GM18505 (cell line): ENCODE results near the gene SREBF2.

Source experiments
- ATAC-seq: cut with Tn5 transposase; IDR thresholded peaks from one replicate; pipeline ENCODE4 v1.9.1; 2021; ENCODE audit not compliant: unreplicated experiment
- POLR2A ChIP-seq: IDR thresholded peaks from 4 replicates; pipeline ENCODE4 v1.6.1; 2011; ENCODE audit warnings: borderline replicate concordance; ENCODE audit not compliant: insufficient read depth, insufficient read length; ENCODE audit errors: extremely low read depth

The SREBF2 gene

DNA sequence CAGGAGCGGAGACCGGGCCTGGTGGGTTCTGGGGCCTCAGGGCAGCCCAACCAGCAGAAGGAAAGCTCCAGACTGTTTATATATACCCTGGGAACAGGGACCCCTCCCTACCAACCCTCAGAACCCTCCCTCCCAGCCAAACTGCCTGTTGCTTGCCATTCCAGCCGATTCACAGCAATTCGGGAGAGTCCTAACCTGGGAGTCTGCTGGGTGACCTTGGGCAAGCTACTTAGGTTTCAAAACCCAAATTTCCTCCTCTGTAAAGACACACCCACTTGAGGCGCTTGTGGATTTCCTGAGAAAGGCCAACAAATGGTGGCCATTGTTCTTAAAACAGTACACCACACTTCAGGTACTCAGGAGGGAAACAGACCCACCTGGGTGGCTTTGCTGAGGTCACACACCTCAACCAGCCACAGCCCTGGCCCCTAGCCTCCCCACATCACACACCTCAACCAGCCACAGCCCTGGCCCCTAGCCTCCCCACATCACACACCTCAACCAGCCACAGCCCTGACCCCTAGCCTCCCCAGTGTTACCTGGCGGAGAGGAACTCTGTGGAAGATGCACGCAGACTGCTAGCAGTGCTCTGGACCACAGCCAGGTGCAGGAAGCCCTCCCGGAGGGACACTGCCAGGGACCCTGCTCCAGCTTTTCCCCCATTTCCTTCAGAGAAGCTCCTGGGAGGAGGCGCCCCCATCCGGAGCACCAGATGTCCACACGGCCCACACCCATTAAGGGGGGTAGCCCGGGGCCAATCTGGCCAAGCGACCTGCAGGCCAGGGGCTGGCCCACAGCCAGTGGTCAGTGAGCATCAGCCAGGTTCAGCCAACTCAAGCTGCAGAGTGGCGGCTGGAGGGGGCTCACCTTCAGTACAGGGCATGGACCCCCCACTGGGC lies 75.8 kb downstream of the SREBF2 start:
- TF ChIP-seq POLR2A = no peak
- no peak for ATAC-seq

DNA sequence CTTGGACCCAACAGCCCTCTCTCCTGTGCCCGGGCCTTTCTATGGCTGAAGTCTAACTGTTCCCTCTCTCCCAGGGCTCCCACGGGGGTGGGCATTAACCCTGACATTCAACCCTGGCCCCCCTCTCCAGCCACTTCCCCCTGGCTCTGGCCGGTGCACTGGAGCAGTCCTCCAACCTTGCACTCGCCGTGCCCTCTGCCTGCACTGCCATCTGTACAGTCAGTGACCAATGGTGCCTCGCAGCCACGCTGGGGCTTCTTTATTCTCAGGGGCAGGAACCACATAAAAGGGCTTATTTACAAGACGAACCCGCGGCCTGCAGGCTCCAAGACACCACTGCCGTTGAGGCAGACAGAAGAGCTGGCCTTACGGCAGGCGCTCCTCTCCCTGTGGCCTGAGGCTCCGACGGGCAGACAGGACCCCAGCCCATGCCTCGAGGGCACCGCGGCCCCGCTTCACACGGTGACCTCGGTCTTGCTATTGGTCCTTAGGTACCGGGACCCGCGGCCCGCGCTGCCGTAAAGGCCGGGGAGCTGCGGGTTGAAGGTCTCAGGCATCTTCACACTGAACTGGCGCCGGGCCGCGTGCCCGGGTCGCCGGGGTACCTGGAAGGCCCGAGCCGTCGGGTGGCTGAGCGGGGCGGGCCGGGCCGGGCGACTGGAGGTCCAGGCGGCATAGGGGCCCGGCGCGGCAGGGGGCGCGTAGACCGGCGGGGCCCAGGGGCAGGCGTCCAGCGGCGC lies 76.6 kb downstream of the SREBF2 start:
- no peak for TF ChIP-seq POLR2A
- no peak for ATAC-seq

DNA sequence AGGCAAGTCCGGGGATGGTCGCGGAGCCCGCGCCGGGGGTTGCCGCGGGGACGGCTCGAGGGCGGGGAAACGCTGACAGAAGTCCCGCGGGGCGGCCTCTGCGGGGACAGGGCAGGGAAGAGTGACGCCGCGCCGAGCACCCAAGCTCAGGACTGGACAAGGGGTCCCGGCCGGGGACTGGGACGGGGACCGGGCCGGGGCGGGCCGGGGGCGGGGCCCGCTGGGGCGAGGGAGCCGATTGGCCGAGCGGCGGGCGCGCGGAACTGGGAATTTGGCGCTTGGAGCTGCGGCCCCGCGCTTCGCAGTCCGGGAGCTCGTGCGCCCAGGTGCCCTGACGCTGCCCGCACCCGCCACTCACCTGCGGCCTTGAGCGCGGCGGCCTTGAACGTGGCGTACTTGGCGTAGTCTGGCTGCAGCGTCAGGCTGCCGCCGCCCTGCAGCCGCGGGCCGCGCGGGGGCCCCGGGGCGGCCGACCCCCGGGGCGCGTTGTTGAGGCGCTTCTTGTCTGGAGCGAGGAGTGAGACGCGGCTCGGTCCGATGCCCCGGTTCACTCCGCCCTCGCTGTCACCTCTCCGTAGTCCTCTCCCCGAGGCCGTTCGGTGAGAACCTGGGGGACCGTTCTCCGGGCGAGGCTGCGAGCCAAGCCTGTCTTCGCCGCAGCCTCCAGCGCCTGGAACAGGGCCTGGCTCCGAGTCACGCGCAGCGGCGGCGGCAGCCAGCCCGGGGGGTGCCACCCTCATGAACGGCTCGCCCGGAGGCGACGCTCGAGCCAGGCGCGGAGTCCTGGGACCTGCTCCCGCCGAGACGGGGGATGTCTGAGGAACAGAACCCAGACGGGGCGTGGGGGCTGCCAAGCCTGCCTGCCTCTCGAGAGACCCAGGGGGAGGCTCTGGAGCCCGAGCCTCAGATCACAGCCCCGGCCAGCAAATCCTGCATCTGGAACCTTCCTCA lies 77.4 kb downstream of the SREBF2 start:
- TF ChIP-seq POLR2A = no peak
- ATAC-seq = no peak

DNA sequence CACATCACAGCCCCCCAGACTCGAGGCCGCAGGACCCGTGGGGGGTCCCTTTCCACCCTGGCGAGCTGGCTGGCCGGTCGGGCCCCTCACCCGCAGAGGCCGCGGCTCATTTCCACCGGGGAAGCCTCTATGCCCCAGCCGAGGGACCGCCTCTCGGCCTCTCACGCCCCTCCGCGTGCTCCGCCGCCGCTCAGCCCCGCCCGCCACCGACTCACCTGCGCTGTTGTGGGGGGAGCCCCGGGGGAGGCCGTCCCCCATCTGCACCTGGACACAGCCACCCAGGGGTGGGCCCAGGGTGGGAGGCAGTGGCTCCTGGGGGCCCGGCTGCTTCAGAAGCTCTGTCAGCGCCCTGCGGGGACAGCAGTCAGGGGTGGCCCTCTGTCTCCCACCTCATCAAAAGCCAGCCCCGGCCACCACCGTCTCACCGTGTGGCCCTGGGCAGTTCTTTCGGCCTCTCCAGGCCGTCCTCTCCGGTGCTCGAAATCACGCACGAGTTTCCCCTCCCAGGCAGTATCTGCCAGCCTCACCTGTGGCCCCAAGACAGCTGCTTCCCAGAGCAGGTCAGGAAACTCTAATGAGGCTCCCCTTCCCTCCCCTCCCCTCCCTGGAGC lies 78.2 kb downstream of the SREBF2 start:
- no peak for ATAC-seq
- TF ChIP-seq POLR2A = no peak

DNA sequence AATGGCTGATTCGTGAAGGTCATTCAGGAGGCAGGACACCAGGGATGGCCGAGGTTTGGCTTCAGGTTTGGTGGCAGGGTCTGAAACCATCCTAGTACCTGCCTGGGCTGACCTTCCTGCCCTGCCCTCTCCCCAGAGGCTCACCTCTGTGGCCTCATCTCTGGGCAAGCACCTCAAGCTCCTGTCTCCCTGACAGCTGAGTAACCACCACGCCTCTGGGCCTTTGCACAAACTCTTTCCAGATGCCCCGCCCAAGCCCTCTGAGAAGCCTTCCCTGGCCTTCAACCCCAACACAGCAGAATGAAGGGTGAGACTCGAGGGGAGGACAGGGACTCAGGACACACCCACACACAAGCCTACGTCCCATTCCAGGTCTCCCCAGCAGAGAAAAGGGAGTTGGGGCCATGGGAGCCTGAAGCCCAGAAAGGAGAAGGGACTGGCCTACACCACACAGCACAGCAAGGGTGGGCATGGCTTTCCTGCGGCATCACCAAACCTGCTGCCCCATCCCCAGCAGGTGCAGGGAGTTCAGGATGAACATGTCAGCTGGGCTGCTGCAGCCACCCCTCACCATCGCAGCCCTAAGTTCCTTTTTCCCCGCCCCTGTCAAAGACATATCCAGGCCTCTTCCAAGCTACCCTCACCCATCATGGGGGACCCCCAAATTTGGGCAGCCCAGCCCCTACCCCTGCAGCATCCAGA lies 79.6 kb downstream of the SREBF2 start:
- TF ChIP-seq POLR2A = no peak

DNA sequence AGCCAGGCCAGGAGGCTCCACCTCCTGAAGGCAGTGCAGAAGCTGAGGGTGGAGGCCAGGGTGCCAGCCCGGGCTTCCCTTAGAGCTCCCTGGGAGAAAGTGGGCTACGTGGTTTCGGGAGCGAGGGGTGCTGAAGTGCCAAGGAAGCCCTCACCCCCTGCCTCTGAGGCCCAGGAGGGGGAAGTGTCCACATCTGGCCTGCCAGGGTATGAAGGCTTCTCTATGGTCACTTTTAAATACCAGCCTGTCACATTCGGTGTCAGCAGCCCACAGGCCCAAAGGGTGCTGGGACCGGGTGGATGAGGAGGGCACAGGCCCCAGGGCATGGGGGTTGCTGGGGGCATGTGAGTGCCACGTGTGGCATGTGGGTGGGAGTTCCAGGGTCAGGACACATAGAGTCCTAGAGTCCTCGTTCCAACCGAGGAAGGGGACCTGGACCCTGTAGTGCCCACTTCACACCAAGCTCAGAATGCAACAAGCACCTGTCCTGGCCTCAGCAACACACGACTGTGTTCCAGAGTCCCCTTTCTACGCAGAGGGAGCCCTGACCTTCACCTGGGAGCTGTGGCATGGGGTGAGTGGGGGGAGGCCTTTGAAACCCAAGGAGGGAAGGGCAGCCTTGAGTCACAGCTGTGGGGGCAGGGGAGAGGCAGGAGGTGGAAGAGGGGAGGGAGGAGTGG lies 80.3 kb downstream of the SREBF2 start:
- ATAC-seq = no peak
- TF ChIP-seq POLR2A = no peak

More for the DNA sequence above, 79.6 kb downstream of the SREBF2 start:
- ATAC-seq = no peak

DNA sequence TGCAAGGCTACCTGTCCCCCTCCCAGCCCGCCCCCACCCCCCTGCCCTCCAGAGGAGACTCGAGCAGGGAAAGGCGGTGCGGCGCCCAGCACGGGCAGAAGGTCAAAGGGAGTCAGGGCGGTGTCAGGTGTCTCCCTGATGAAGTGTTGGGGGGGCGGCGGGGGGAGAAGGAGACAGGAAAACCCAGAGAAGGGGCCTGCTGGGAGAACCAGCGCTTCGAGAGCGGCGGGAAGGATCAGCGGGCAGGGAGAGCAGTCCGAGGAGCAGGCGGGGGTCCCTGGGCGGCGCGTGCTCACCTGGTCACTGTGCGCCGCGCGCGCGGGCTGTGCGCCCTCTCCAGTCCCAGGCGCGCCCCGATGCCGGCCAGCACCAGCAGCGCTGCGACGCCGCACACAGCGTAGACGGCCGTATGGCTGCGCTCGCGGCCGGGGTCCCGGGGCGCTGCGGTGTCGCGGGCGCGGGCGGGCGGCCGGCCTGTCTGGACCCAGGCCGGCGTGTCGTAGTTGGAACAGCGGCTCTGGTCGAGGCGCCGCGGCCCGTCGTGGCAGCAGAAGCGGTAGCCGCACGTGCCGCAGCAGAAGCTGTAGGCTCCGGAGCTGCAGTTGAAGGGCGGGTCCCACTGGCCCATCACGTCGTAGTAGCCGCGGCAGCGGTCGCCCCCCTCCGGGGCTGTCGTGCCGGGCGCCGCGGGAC lies 81.1 kb downstream of the SREBF2 start:
- ATAC-seq = no peak
- TF ChIP-seq POLR2A = no peak

DNA sequence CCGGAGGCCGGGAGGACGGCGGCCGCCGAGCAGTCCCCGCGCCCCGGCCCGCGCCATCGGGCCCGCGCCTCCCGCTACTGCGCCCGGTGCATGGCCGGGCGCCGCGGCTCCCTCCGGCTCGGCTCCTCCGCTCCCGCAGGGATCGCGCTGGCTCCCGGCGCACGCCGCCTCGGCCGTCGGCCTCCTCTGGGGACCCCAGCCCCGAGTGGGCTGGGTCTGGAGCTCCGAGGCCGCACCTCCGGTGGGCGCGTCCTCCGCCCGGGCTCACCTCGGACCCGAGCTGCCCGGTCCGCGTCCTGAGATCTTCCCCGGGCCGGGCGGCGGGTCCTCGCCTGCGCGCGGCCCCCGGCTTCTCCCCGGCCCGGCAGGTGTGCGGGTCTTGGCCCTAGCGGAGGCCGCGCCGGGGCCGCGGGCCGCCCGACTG lies 81.7 kb downstream of the SREBF2 start:
- no peak for TF ChIP-seq POLR2A
- ATAC-seq = no peak

DNA sequence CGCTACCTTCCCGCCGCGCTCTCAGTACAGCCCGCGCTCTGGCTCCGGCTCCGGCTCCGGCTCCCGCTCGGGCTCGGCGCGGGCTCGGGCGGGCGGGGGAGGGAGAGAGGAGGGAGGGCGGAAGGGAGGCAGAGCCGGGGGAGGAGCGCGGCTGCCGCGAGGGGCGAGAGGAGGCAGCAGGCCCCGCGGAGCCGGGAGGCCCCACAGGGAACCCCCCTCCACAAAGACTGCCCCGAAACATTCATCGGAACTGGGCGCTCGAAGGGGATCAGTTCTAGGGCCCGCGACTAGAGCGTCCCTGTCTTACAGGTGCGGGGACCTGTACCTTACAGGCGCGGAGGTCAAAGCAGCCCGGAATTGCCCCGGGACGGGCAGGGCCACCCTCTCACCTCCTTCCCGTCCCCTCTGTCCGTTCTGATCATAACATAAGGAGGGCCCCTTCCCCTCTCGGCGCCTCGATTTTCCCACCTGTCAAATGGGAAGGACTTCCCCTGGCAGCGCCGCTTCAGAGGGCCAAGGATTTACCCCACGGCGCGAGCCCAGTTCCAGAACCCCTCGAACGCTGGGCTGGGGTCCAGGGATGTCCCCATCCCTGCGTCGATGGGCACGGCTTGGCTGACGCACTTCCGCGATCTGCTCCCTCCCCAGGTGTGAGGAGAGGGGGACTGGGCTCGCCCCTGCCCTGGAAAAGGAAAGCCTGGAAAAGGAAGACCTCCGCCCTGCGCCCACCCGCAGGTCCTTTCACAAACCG lies 82.3 kb downstream of the SREBF2 start, which contains the start of gene SHISA8:
TSS of gene SHISA8 (minus strand) at position 40 of the 751 bp plus-strand sequence. CDS start 407 bp downstream, outside the sequence.
- ATAC-seq = no peak

DNA sequence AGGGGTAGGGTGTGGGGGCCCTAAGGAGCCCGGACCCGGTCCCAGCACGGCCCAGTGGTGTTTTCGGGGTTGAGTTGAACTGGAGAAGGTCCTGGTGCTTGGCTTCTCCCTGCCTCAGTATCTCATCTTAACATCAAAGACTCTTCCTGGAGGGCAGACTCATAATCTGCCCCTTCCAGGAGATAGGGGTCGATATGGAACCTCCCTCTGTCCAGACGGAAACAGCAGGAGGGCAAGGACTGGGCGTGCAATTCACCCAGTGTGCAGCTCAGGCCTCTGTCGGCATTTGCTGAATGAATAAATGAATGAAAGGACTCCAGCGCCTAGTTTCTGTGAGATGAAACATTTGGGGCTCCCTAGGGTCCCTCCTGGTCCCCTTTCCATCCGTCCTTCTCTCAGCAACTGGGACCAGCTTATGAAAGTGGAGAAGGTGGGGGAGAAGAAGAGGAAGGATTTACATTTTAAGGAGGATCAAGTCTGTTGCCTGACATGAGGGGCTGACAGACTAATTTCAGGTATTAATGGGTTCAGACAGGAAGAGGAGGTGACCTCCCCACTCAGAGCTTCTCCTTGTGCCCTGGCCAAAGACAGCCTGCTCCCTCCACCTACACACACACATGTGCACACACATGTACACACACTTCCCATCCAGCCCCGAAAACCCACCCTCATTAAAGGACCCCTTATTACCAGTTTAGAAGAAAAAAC lies 83.0 kb downstream of the SREBF2 start:
- ATAC-seq = no peak
- no peak for TF ChIP-seq POLR2A

More for the DNA sequence above, 82.3 kb downstream of the SREBF2 start, which contains the start of gene SHISA8:
- peak; percentile 7 for TF ChIP-seq POLR2A
